Upper lobe of left lung (tissue), 4 donors: ENCODE measurements around the gene SPATA2.

Experiments used
- POLR2A ChIP-seq, 4 donors: fragments of 450-650 bp; IDR thresholded peaks; one replicate each; pipeline ENCODE4 v1.5.1; 2016 to 2017; ENCODE audit warnings: antibody characterized with exemption in 4 of 4, mild to moderate bottlenecking in 2 of 4
- POLR2AphosphoS5 ChIP-seq, 2 donors: sonication (generic); formaldehyde crosslinking; IDR thresholded peaks; one replicate each; pipeline ENCODE4 v1.5.1; 2017; ENCODE audit warnings: antibody characterized with exemption in 2 of 2
- TF ChIP-seq, protein P1 (sequence below), 6 experiments: fragments of 450-650 bp in 4 of 6; fragments of 200-600 bp in 2 of 6; sonication (generic) in 2 of 6; IDR thresholded peaks; one replicate each; pipeline ENCODE4 v1.5.1; 2016 to 2019; ENCODE audit warnings: antibody characterized with exemption in 6 of 6

DNA sequence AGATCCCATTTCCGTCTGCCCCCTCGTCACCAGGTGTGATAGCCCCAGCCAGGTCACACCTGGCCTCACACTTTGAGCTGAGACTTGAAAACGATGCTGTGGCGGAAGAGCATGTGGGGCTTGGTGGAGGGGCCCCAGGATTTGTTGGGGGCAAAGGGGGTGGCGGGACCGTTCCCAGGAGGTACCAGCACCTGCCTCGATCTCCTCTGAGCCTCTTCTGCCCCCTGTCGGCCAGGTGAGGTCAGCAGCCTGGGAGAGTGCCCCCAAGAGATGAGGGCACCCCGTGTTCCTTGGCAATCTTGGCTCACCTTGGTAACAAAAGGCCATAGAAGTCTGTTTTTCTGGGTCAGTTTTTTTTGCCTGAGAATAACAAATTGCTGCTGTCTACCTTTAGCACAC, 25.4 kb downstream of the SPATA2 start:
- TF ChIP-seq, protein P1, sequence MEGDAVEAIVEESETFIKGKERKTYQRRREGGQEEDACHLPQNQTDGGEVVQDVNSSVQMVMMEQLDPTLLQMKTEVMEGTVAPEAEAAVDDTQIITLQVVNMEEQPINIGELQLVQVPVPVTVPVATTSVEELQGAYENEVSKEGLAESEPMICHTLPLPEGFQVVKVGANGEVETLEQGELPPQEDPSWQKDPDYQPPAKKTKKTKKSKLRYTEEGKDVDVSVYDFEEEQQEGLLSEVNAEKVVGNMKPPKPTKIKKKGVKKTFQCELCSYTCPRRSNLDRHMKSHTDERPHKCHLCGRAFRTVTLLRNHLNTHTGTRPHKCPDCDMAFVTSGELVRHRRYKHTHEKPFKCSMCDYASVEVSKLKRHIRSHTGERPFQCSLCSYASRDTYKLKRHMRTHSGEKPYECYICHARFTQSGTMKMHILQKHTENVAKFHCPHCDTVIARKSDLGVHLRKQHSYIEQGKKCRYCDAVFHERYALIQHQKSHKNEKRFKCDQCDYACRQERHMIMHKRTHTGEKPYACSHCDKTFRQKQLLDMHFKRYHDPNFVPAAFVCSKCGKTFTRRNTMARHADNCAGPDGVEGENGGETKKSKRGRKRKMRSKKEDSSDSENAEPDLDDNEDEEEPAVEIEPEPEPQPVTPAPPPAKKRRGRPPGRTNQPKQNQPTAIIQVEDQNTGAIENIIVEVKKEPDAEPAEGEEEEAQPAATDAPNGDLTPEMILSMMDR (IDR thresholded peaks at IDR 0.05) = peak in 2 of 6 experiments; percentile 13 to 36
- TF ChIP-seq POLR2A (IDR thresholded peaks at IDR 0.05) (no peak), POLR2AphosphoS5 (IDR thresholded peaks at IDR 0.05) (no peak)
